Activated CD4-positive, CD25-positive, alpha-beta regulatory T cell treated with anti-CD3 and anti-CD28 coated beads, Interleukin-2, amount 50 U/mL, for 72 hours (primary cell): Measurements from ENCODE around the gene BNIP3.
A peak's percentile ranks its signal among the peaks of the same experiment; 100 is the strongest.

Source experiments
- DNase-seq: peaks from one replicate; pipeline ENCODE4 v3.0.0; 2021

The BNIP3 gene

GRCh38 chr10:131981429-131982184, at the start of gene BNIP3:
Gene BNIP3, minus strand, starts transcription at chr10:131981923. Its CDS starts 117 bp downstream, at chr10:131981806.
- DNase-seq = peak; percentile 97

- DNase-seq = no peak
These were observed 49.3 kb upstream of the BNIP3 start for GRCh38 chr10:132030898-132031463.

GRCh38 chr10:132028706-132029105, 47.0 kb upstream of the BNIP3 start:
- DNase-seq = no peak

GRCh38 chr10:132027423-132027983, 45.8 kb upstream of the BNIP3 start:
- no peak for DNase-seq

- peak; percentile 85 for DNase-seq
These were observed 41.5 kb upstream of the BNIP3 start for GRCh38 chr10:132023092-132023811.

GRCh38 chr10:132022241-132022640, 40.5 kb upstream of the BNIP3 start:
- DNase-seq = no peak

- no peak for DNase-seq
These were observed 39.9 kb upstream of the BNIP3 start for GRCh38 chr10:132021504-132022143.

- no peak for DNase-seq
These were observed 39.3 kb upstream of the BNIP3 start for GRCh38 chr10:132021046-132021445.

- no peak for DNase-seq
These were observed 38.7 kb upstream of the BNIP3 start for GRCh38 chr10:132020456-132020855.

GRCh38 chr10:132019366-132019765, 37.6 kb upstream of the BNIP3 start:
- DNase-seq = no peak

- no peak for DNase-seq
These were observed 36.7 kb upstream of the BNIP3 start for GRCh38 chr10:132018446-132018845.

- no peak for DNase-seq
These were observed 34.8 kb upstream of the BNIP3 start for GRCh38 chr10:132016514-132016913.

- DNase-seq = no peak
These were observed 29.7 kb upstream of the BNIP3 start for GRCh38 chr10:132011445-132011844.

- DNase-seq = no peak
These were observed 29.3 kb upstream of the BNIP3 start for GRCh38 chr10:132011024-132011423.

GRCh38 chr10:132010483-132010882, 28.8 kb upstream of the BNIP3 start:
- DNase-seq = no peak

GRCh38 chr10:132009575-132009974, 27.9 kb upstream of the BNIP3 start:
- DNase-seq = no peak

- DNase-seq = no peak
These were observed 26.0 kb upstream of the BNIP3 start for GRCh38 chr10:132007681-132008080.

- no peak for DNase-seq
These were observed 25.2 kb upstream of the BNIP3 start for GRCh38 chr10:132006966-132007365.

GRCh38 chr10:132005147-132005546, 23.4 kb upstream of the BNIP3 start:
- no peak for DNase-seq

GRCh38 chr10:132004052-132004451, 22.3 kb upstream of the BNIP3 start:
- no peak for DNase-seq

- DNase-seq = no peak
These were observed 21.7 kb upstream of the BNIP3 start for GRCh38 chr10:132003282-132003924.

GRCh38 chr10:132002004-132002403, 20.3 kb upstream of the BNIP3 start:
- no peak for DNase-seq
